Measurements from ENCODE around the gene ARHGAP44. TPM values are rescaled to one million over a fixed set of nuclear protein-coding genes. Genes with fewer than 3 reads are reported as not detected.

Gene ARHGAP44
- total and polyA plus RNA-seq, 4 donors: 7.4 to 26.2 (median 24.3) TPM

DNA sequence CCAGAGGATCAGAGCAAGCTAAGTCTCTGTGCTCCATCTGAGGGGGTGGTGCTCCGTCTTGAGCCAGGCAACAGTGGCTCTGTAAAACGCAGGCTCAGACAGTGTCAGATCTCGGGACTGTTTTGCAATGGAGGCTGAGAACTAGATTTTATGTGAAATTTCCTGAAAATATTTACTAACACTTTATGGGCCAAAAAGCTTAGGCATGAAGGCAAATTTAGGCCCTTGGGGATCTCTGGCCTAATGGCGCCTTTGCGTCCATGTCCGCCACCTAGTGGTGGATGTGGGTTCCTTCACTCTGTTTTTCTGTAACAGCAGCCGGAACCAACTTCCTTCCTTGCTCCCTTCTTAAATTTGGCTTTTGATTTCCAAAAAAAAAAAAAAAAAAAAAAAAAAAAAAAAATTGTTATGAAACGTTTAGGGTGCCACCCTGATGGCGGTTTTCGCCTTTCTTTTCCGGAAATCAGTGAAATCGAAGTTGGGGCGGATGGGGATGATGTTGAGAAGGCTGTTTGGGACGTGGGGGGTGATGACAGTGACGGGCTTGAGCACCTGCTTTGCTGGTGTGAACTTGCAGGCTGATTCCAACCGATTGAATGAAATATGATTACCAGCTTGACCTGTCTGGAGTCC is 242.5 kb downstream of the ARHGAP44 start:
- Histone ChIP-seq H3K9me3 (ENCODE audit: control insufficient read depth, insufficient read depth, low read length) (peaks cover 2% of the 10 kb centered on the region), H3K27me3 (ENCODE audit: control insufficient read depth, insufficient read depth, low read length) (no peaks in the 10 kb centered on the region), H3K4me3 (ENCODE audit: low read depth, low read length) (no peak overlapping the region), H3K4me1 (ENCODE audit: control insufficient read depth, insufficient read depth, low read length) (no peaks in the 10 kb centered on the region), H3K36me3 (ENCODE audit: control insufficient read depth, insufficient read depth, low read length) (no peaks in the 10 kb centered on the region), H3K27ac (ENCODE audit: low read depth, low read length) (no peak overlapping the region)
- peak in 2 of 6 donors; percentile 40 to 64 for DNase-seq (ENCODE audit: low read depth in 4 of 6, low spot score in 6 of 6)
- 66% methylated on average over 11 of the region's 16 CpGs for WGBS (ENCODE audit: insufficient coverage)

DNA sequence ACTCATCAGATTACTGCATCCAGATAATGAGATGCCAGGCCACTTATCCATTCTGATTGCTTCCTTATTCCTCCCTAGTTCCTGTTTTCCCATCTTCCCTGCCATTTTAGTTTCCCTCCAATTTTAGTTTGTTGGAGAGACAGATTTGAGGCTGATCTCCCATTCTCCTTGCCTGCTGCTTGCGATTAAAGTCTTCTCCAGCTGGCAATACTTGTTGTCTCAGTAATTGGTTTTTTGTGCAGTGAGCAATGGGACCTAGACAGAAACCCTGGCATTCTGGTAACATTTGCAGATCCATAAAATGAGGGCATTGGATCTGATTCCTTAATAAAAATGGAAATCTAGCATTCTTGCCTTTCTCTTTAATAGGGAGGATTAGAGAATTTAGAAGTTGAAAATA is 246.1 kb downstream of the ARHGAP44 start:
- no peak overlapping the region for H3K27ac ChIP-seq (ENCODE audit: low read depth, low read length)
- no peaks in the 10 kb centered on the region for H3K36me3 ChIP-seq (ENCODE audit: control insufficient read depth, insufficient read depth, low read length)
- no peaks in the 10 kb centered on the region for H3K4me1 ChIP-seq (ENCODE audit: control insufficient read depth, insufficient read depth, low read length)
- no peak overlapping the region for H3K4me3 ChIP-seq (ENCODE audit: low read depth, low read length)
- no peaks in the 10 kb centered on the region for H3K27me3 ChIP-seq (ENCODE audit: control insufficient read depth, insufficient read depth, low read length)
- H3K9me3 ChIP-seq (ENCODE audit: control insufficient read depth, insufficient read depth, low read length): peaks cover 2% of the 10 kb centered on the region
- peak in 1 of 6 donors; percentile 48 for DNase-seq (ENCODE audit: low read depth in 4 of 6, low spot score in 6 of 6)
- WGBS (ENCODE audit: insufficient coverage): 71% methylated on average over 1 of the region's 1 CpG

DNA sequence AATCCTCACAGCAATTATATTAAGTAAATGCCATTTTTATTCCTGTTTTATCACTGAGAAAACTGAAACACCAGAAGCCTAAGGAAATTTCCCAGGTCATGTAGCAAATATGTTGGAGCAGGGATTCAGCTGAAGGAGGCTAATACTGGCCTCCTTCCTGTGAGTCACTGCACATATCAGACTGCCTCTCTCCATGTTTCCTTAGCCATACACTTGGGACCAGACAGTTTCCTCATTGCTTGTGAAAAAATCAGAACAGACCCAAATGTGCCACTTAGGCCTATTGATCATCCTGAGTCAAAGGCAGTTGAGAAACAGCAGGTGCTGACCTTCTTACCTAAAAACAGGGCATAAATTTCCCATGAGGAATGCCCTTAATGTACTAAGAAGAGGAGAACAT is 247.5 kb downstream of the ARHGAP44 start:
- Histone ChIP-seq H3K36me3 (ENCODE audit: control insufficient read depth, insufficient read depth, low read length) (no peaks in the 10 kb centered on the region), H3K4me1 (ENCODE audit: control insufficient read depth, insufficient read depth, low read length) (no peaks in the 10 kb centered on the region), H3K4me3 (ENCODE audit: low read depth, low read length) (no peak overlapping the region), H3K27ac (ENCODE audit: low read depth, low read length) (no peak overlapping the region), H3K9me3 (ENCODE audit: control insufficient read depth, insufficient read depth, low read length) (peaks cover 2% of the 10 kb centered on the region), H3K27me3 (ENCODE audit: control insufficient read depth, insufficient read depth, low read length) (no peaks in the 10 kb centered on the region)
- DNase-seq (ENCODE audit: low read depth in 4 of 6, low spot score in 6 of 6): no peak

DNA sequence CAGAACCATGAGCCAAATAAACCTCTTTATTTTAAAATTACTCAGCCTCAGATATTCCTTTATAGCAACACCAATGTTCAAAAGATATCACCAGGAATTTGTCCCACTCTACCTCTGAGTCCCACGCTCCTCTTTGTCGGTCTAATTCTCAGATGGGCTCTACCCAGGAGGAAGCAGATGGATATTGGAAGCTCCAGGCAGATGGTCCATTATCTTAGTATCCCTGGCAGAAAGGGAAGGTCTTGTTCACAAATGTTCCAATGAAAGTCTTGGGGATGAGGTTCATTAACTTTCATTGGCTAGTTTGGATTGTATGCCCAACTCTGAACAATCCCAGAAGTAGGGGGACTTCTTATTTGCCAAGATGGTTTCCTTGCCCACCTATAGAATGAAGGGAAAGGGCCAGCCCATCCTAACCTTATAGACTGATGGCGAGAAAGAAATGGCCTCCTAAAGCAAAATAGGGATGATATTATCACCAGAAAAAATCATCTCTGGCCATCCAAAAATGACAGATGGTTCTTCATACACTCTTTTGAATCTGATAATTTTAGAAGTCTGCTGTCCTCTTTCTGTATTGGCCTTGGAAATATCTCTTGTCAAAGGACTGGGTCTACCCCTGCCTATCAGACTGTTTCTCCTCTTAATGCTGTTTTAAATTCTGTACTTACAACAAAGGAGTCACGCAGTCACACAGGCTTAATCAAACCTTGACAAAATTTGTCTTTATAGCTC is 249.8 kb downstream of the ARHGAP44 start:
- Histone ChIP-seq H3K36me3 (ENCODE audit: control insufficient read depth, insufficient read depth, low read length) (no peaks in the 10 kb centered on the region), H3K27ac (ENCODE audit: low read depth, low read length) (no peak overlapping the region), H3K9me3 (ENCODE audit: control insufficient read depth, insufficient read depth, low read length) (peaks cover 2% of the 10 kb centered on the region), H3K4me3 (ENCODE audit: low read depth, low read length) (no peak overlapping the region), H3K27me3 (ENCODE audit: control insufficient read depth, insufficient read depth, low read length) (no peaks in the 10 kb centered on the region), H3K4me1 (ENCODE audit: control insufficient read depth, insufficient read depth, low read length) (no peaks in the 10 kb centered on the region)
- WGBS (ENCODE audit: insufficient coverage): 67% methylated on average over 1 of the region's 4 CpGs
- no peak for DNase-seq (ENCODE audit: low read depth in 4 of 6, low spot score in 6 of 6)

Small RNA genes within 50 kb of the gene (small RNA-seq; reads per million reads assigned to genes)
- not detected for gene MIR1269B (ENCODE audit: low replicate concordance)

Other genes starting within 250 kb of the ARHGAP44 start
- gene MYOCD, start 123.6 kb upstream of the ARHGAP44 start, total RNA-seq: under 1 TPM; 0.20 to 0.94 TPM
- gene MYOCD, start 123.6 kb upstream of the ARHGAP44 start, polyA plus RNA-seq (ENCODE audit: insufficient read length in 2 of 2): under 1 TPM; 0.23 to 0.40 TPM
- gene ELAC2, start 228.5 kb downstream of the ARHGAP44 start, total RNA-seq: 10 to 100 TPM; 55.3 to 61.4 TPM
- 10 to 100 TPM; 55.5 to 64.4 TPM for gene ELAC2, start 228.5 kb downstream of the ARHGAP44 start, polyA plus RNA-seq (ENCODE audit: insufficient read length in 2 of 2)

Data from spinal cord (tissue), 10 donors.